Progenitor cell of endocrine pancreas (in vitro differentiated cells): ENCODE measurements around the gene HYCC2. TPM values are rescaled to one million over a fixed set of nuclear protein-coding genes. Genes with fewer than 3 reads are reported as not detected.

Experiments
- DNase-seq: peaks from one replicate; pipeline ENCODE4 v3.0.0; 2021; ENCODE audit warnings: low spot score; ENCODE audit not compliant: unreplicated experiment
- H3K27ac Mint-ChIP-seq: 2 replicates; pipeline ENCODE4 v1.8.0; 2021; ENCODE audit warnings: mild to moderate bottlenecking, moderate library complexity, mixed read lengths
- H3K27me3 Mint-ChIP-seq: 2 replicates; pipeline ENCODE4 v1.8.0; 2021; ENCODE audit warnings: mixed read lengths
- H3K36me3 Mint-ChIP-seq: 2 replicates; pipeline ENCODE4 v1.8.0; 2022; ENCODE audit warnings: mixed read lengths; ENCODE audit not compliant: insufficient read depth
- H3K4me1 Mint-ChIP-seq: 2 replicates; pipeline ENCODE4 v1.8.0; 2021; ENCODE audit warnings: low read depth, mixed read lengths
- H3K4me3 Mint-ChIP-seq: 2 replicates; pipeline ENCODE4 v1.8.0; 2021; ENCODE audit warnings: low read depth, mild to moderate bottlenecking, moderate library complexity, mixed read lengths
- H3K9me3 Mint-ChIP-seq: 2 replicates; pipeline ENCODE4 v1.8.0; 2021; ENCODE audit warnings: low read depth, mixed read lengths
- total RNA-seq: library from RNA; stranded (reverse); gene quantifications from 2 replicates; pipeline ENCODE4 v1.2.1, GENCODE V29; 2021
- TF ChIP-seq, protein P1 (sequence below): fragments of 200-600 bp; sonication (generic); IDR thresholded peaks from one replicate; pipeline ENCODE4 v1.5.0; 2021; ENCODE audit warnings: antibody characterized with exemption, mild to moderate bottlenecking; ENCODE audit not compliant: unreplicated experiment

HYCC2 gene
- total RNA-seq, 1 donor from 2014 or later, result 25.7 TPM

DNA sequence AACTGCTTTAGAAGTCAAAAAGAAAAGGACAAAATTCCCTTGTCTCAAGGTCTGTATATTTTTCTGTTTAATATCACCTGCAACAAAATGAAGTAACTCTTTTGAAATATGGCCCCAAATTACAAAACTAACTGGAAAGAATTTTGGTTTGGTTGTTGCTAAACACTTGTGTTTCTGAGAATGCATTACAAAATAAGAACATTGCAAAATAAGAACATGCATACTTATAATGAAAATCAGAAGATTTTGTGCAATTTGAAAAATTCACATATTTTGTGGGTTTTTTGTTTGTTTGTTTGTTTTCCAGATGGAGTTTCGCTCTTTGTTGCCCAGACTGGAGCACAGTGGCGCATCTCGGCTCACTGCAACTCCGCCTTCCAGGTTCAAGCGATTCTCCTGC is 22.1 kb upstream of the HYCC2 start:
- DNase-seq, result no peak
- peaks cover 3% of the 10 kb centered on the region for H3K36me3 Mint-ChIP-seq
- H3K4me1 Mint-ChIP-seq, result no peaks in the 10 kb centered on the region
- no peaks in the 10 kb centered on the region for H3K9me3 Mint-ChIP-seq
- H3K27me3 Mint-ChIP-seq, result no peaks in the 10 kb centered on the region
- no peak overlapping the region for H3K27ac Mint-ChIP-seq
- no peak overlapping the region for H3K4me3 Mint-ChIP-seq
- TF ChIP-seq, protein P1, sequence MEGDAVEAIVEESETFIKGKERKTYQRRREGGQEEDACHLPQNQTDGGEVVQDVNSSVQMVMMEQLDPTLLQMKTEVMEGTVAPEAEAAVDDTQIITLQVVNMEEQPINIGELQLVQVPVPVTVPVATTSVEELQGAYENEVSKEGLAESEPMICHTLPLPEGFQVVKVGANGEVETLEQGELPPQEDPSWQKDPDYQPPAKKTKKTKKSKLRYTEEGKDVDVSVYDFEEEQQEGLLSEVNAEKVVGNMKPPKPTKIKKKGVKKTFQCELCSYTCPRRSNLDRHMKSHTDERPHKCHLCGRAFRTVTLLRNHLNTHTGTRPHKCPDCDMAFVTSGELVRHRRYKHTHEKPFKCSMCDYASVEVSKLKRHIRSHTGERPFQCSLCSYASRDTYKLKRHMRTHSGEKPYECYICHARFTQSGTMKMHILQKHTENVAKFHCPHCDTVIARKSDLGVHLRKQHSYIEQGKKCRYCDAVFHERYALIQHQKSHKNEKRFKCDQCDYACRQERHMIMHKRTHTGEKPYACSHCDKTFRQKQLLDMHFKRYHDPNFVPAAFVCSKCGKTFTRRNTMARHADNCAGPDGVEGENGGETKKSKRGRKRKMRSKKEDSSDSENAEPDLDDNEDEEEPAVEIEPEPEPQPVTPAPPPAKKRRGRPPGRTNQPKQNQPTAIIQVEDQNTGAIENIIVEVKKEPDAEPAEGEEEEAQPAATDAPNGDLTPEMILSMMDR, result no peak

DNA sequence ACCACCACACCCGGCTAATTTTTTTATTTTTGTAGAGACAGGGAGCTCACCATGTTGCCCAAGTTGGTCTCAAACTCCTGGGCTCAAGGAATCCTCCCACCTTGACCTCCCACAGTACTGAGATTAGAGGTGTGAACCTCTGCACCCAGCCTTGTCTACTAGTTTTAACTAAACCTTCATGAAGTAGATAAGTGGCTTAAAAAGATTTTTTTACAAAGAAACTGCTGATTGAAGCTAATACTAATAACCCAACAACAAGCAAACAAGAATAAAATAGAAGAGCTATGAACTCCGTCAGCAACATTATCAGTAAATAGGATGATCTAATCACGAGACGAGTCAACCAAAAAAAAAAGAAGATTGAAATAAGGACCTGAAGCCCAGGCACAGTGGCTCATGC is 19.1 kb upstream of the HYCC2 start:
- no peaks in the 10 kb centered on the region for H3K27me3 Mint-ChIP-seq
- H3K27ac Mint-ChIP-seq, result no peak overlapping the region
- H3K4me1 Mint-ChIP-seq, result no peaks in the 10 kb centered on the region
- TF ChIP-seq, protein P1, result no peak
- DNase-seq, result no peak
- H3K9me3 Mint-ChIP-seq, result no peaks in the 10 kb centered on the region
- peaks cover 11% of the 10 kb centered on the region for H3K36me3 Mint-ChIP-seq
- H3K4me3 Mint-ChIP-seq, result no peak overlapping the region

DNA sequence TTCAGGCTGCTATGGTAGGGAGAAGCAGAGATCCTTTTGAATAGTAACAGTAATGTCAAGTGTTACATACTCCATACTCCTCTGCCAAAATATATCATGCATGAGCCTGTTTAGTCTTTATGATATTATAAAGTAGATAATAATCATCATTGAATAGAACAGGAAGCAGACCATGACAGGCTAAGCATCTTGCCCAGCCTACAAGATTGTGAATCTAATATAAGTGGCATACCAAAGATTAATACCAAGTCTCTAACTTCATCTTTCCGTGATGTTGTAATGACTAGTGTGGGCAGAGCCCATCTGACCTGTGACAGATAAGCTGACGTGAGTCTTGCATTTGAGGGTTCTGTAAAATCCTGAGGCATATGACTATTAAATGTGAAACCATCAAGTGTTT is 13.4 kb upstream of the HYCC2 start:
- no peak overlapping the region for H3K27ac Mint-ChIP-seq
- no peaks in the 10 kb centered on the region for H3K9me3 Mint-ChIP-seq
- DNase-seq, result no peak
- no peaks in the 10 kb centered on the region for H3K27me3 Mint-ChIP-seq
- H3K4me3 Mint-ChIP-seq, result no peak overlapping the region
- peaks cover 20% of the 10 kb centered on the region for H3K36me3 Mint-ChIP-seq
- no peaks in the 10 kb centered on the region for H3K4me1 Mint-ChIP-seq
- TF ChIP-seq, protein P1, result no peak

DNA sequence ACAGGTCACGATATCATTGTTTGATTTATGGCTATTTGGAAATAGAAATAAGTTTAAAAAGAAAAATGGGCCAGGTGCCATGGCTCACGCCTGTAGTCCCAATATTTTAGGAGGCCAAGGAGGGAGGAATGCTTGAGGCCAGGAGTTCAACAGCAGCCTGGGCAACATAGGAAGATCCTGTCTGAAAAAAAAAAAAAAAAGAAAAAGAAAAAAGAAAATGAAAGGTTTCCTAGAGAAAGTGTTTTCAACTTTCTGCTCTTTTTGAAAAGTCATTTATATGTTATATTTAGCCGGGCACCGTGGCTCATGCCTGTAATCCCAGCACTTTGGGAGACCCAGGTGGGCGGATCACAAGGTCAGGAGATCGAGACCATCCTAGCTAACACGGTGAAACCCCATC is 3.5 kb upstream of the HYCC2 start:
- Mint-ChIP-seq H3K4me1 (peaks cover 16% of the 10 kb centered on the region), H3K27ac (peak overlapping the region; percentile 24), H3K4me3 (no peak overlapping the region), H3K36me3 (peaks cover 5% of the 10 kb centered on the region), H3K27me3 (no peaks in the 10 kb centered on the region), H3K9me3 (no peaks in the 10 kb centered on the region)
- no peak for DNase-seq
- TF ChIP-seq, protein P1, result no peak

DNA sequence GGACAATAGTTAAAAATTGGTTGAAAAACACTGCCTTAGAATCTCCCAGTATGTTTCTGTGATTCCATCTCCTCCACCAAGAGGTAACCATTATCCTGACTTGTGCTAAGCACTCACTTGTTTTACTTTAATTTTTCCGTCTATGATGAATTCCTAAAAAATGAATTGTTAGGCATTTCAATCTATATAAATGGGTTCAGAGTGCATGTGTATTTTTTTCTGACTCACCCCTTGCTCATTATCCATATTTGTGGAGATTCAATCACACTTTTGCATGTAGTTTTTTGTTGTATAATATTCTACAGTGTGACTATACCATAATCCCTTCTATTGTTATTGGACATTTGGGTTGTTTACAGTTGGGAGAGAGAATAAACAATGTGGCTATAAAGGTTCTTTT is 1.6 kb upstream of the HYCC2 start:
- no peaks in the 10 kb centered on the region for H3K36me3 Mint-ChIP-seq
- peak overlapping the region; percentile 90 for H3K4me3 Mint-ChIP-seq
- H3K27me3 Mint-ChIP-seq, result no peaks in the 10 kb centered on the region
- H3K4me1 Mint-ChIP-seq, result peaks cover 24% of the 10 kb centered on the region
- DNase-seq, result no peak
- H3K27ac Mint-ChIP-seq, result peak overlapping the region; percentile 63
- TF ChIP-seq, protein P1, result no peak
- H3K9me3 Mint-ChIP-seq, result no peaks in the 10 kb centered on the region
